NK-92 (cell line): Measurements from ENCODE around the gene TTC39B.

Experiments
- DNase-seq: peaks from one replicate; lab custom pipeline; 2025; ENCODE audit not compliant: unreplicated experiment; lab: John Stamatoyannopoulos, UW

Gene TTC39B

DNA sequence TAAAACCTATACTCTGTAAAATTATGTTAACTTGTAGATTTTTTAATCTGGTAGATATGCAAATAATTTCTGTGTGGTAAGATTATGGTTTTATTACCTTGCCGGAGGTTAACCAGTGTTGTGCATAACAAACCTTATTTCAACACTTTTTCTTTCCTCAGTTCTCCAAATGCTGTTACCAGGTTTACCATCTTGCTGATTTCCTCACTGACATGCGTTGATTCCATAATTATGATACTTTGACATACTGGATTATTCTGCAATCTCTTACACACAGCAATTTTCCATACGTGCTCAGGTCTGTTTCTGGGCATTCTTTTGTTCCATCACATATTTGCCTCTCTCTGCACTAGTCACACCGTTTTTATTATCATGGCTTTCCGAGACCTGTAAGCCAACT lies 77.6 kb downstream of the TTC39B start:
- DNase-seq: no peak

DNA sequence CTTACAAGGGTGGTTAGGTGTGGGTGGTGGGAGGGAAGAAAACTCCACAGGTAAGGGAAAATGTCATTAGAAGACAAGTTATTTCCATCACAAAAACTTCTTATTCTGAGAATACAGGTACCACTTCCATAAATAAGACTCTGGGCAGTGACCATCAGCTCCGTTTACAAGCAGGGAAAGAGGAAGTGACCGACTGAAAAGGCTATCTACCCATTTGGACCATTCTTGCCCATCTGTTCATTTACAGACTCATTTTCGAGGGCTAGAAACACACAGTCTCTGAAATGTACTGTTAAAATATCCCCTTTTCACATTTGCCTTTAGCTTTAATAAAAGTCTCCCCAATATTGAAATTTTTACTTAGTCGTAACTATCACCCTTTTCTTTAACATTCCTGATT lies 79.5 kb downstream of the TTC39B start:
- no peak for DNase-seq

DNA sequence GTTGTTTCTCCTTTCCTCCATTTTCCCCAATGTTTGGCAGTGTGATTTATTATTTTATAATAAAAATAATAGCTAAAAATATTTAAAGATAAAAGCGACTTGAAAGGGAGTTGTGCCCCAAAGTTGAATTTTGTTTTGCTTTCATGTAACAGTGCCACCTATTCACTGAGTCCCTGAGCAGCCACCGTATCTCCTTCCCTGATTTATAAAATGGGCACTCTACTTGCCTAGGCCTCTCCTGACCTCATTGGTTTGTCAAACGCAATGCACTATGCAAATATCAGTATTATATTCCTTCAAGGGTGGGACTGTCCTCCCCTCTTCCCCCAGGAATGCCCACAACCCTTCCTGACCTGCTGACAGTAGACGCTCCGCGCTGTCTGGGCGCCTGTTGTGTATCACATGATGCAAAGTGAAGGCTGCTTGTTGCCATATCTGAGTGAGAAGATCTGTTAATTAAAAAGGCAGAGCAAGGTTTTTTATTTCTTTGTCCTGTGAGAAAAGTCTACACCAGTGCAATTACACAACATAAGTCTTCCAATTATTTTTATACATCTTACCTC lies 81.4 kb downstream of the TTC39B start:
- no peak for DNase-seq

GRCh38 chr9:15222313-15222712 lies 84.7 kb downstream of the TTC39B start:
- no peak for DNase-seq

DNA sequence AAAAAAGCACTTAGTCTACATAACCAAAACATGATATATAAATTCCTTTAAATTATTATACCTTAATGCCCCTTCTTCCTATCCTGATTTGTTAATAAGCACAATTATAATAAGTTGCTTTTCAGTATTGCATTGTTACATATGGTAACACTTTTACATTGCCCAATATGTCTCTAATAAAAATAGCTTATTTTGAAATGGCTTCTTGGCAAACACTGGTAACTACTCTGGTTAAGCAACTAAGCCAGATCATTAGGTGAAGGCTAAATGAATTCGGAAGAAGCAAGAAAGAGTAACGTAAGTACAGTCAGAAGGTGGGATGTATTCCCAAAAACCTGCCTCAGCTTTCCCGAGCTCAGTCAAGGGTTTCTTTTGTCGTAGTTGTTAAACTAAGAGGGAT lies 85.3 kb downstream of the TTC39B start:
- DNase-seq: no peak

GRCh38 chr9:15220658-15221318 lies 86.2 kb downstream of the TTC39B start:
- no peak for DNase-seq

DNA sequence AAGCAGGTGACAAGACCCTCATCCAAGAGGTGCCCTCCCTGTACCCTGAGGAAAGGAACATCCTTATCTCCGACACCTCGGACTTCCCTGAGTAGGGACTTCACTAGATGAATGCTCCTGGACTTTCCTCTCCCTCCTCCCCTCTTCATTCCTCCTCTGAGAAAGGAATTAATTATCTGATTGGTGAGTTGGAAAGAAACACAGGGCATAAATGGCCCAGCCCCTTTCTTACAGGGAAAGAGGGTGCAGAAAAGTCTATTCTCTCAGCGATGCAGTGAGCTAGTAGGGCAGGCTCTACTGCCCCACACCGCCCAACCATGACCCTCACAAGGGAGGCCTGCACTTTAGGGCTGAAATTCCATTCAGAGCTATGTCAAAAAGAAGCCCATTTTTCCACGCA lies 87.5 kb downstream of the TTC39B start:
- DNase-seq: no peak

DNA sequence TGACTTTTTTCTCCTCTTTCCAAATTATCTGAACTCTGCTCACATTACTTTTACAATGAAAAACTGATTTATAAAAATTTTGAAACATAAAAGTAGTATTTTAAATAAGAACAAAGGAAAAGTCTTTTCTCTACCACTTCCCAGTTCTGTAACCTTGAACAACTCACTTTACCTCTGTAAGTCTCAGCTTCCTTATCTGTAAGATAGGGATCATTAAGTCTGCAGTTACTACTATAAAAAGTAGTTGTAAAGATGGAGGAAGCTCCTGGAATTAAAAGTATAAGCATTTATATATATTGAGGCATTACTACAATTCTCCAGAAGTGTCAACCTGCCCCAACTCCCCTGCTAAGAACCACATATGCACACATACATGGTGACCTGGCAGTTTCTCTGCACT lies 88.0 kb downstream of the TTC39B start:
- DNase-seq: no peak

DNA sequence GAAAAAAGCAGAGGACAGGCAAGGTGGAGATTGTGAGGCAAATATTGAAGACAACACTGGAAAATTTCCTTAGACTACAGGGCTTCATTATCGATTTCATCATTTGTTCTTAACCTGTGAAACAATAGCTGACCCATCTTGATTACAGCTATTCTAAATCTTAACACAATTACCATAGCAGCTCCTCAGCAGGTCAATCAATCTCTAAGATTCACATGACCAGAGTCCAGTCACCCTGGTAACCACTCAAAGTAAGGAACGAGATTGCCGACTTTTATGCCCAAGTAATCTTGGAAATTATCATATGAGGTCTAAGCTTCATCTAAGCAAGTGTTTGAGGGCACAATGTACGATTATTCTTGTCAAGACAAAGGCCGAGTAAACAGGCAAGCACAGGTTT lies 93.8 kb downstream of the TTC39B start:
- DNase-seq: no peak

DNA sequence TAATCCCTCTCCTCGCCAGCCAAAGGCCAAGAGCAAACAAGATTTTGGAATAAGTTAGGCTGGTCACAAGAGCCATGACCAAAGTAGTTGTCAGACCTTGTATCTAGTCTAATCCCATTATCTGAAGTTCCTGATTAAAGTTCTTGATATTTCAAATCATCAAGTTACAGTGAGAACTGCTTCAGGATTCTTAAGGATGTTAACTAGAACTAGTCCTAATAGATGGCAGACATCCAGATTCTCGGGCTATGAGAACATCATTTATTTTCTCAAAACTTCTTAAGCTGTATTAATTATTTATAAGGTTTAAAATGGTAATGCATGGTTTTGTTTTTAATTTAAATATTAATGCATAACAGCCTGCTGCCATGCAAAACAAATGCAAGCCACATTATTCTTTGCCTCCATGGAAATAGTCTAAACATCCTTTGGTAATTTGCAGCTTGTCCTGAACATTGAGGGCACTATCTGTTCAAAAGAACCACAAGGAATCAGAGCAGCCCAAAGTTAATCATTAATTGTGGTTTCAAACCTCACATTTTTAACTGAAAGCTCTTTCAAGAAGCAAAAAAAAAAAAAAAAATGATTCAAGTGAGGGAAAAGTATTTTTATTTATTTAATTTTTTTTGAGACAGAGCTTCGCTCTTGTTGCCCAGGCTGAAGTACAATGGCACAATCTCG lies 95.1 kb downstream of the TTC39B start:
- DNase-seq: no peak

- DNase-seq: no peak
Measured at GRCh38 chr9:15211160-15211814, 95.7 kb downstream of the TTC39B start.

- no peak for DNase-seq
Measured at GRCh38 chr9:15206903-15207696, 99.9 kb downstream of the TTC39B start.

DNA sequence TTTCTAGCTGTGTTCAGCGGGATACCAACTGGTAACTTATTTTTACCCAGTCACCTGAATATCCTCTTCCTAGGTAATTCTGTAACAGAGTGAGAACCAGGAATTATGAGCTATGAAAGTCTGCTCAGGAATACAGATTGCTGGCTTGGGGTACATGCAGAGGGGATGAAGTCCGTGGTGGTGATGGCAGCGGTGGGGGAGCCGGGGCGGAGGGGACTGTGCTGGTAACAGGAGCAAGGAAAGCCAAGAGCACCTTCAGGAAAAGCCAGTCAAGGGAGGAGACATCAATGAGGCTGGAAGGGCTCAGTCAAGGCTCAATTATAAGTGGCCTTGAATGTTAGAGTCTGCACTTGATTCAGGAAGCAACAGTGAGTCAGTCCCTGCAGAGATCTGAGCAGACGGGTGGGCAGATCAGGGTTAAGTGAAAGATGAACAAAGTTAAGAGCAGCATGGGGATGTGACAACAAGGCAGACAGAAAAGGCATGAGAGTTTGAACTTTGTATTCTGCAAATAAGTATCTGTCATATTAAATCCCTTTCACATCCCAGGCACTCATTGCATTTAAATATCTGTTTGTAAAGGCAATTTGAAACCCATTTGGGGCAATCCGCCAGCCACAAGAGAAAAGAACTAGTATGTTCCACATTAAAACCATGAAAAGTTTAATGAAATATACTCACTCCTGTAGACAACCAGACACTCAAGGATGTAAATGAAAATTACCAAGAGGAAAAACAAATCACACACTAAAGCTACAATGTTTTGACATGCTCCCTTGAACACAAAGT lies 101.2 kb downstream of the TTC39B start:
- no peak for DNase-seq

DNA sequence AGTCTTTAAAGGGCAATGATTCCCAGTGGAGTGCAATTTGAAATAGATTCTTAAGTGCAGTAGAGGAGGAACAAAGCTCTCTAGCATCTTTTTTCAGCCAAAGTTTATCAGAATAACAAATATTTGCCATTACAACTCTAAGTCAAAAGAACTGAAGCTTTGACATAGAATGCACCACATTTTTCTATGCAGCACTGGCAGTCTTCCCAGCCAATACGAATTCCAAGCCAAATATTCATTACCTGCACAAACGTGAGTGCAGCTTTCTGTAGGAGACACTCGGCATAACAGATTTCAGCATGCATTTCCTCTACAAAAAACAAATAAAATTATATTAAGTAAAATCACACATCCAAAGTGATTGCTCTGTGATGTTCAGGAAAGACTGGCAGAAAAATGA lies 103.4 kb downstream of the TTC39B start:
- DNase-seq: no peak

- no peak for DNase-seq
Measured at GRCh38 chr9:15200111-15200510, 106.9 kb downstream of the TTC39B start.

DNA sequence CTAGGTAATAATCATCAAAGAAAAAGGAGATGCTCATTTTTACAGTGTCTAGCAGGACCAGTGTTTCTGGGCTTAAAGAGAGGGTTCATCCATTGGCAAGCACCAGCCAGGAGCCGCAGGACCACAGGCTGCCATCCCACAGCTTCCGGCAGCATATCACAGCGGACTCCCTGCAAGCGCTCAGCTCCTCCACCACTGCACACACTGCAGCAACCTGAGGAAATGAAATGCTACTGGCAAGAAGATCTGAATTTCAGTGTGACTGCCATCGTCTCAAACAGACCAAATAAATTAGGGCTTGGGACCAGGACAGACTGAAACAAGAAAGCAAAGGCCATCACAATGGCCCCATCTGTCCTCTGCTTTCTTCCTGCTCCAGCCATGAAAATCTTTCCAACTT lies 114.2 kb downstream of the TTC39B start:
- no peak for DNase-seq

- no peak for DNase-seq
Measured at GRCh38 chr9:15191378-15191777, 115.6 kb downstream of the TTC39B start.

DNA sequence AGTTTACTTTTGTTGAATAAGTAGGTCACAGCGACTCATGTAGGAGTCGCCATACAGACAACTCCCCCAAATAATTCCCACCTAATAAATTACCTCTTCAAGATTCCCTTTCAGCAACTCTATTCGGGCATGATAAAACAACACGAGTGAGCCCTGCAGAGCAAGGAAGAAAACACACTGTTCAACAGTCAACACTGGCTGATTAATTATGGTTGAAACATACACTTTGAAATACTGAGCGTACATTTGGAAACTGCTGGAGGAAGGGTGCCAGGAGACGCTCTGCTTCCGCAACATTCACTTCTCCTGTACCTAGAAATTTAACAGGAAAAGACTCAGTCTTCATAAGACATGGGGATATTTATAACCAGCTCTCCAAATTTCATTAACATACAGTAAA lies 117.5 kb downstream of the TTC39B start:
- DNase-seq: no peak

- DNase-seq: no peak
Measured at GRCh38 chr9:15187589-15187988, 119.4 kb downstream of the TTC39B start.

- no peak for DNase-seq
Measured at GRCh38 chr9:15182730-15183129, 124.3 kb downstream of the TTC39B start.
